H1 (cell line): ENCODE results near the gene GET3. TPM values are rescaled to one million over a fixed set of nuclear protein-coding genes. Genes with fewer than 3 reads are reported as not detected.

Source experiments
- ATF3 ChIP-seq: IDR thresholded peaks from 2 replicates; pipeline ENCODE4 v1.6.1; 2011; ENCODE audit warnings: low read depth, mild to moderate bottlenecking, low read length; ENCODE audit not compliant: insufficient read depth
- BCL11A ChIP-seq, 2 experiments: IDR thresholded peaks; one replicate each; pipeline ENCODE4 v1.6.1; 2011; ENCODE audit warnings: low read depth in 2 of 2, low read length in 2 of 2, mild to moderate bottlenecking in 2 of 2
- CHD1 ChIP-seq: IDR thresholded peaks from 2 replicates; pipeline ENCODE4 v1.6.1; 2012; ENCODE audit warnings: low read depth, low read length, improper control_type of control experiment
- CREB1 ChIP-seq: IDR thresholded peaks from 2 replicates; pipeline ENCODE4 v1.6.1; 2012; ENCODE audit warnings: inconsistent platforms
- EP300 ChIP-seq, 2 experiments: IDR thresholded peaks; 1 replicate in 1 of 2; 2 replicates in 1 of 2; pipeline ENCODE4 v1.6.1; 2011 to 2012; ENCODE audit warnings: low read depth in 2 of 2, low read length in 2 of 2, mild to moderate bottlenecking in 2 of 2, borderline replicate concordance in 1 of 2, inconsistent platforms in 1 of 2, moderate library complexity in 1 of 2
- EZH2 ChIP-seq: fragments of 200-600 bp; sonication (generic); IDR thresholded peaks from 2 replicates; pipeline ENCODE4 v1.7.1; 2012; ENCODE audit warnings: low read depth, mild to moderate bottlenecking, moderate library complexity, low read length, inconsistent platforms; ENCODE audit not compliant: severe bottlenecking
- GABPA ChIP-seq: IDR thresholded peaks from 2 replicates; pipeline ENCODE4 v1.6.1; 2011; ENCODE audit warnings: mild to moderate bottlenecking, low read length, moderate library complexity, borderline replicate concordance; ENCODE audit not compliant: insufficient read depth
- HDAC2 ChIP-seq, 2 experiments: fragments of 300-600 bp in 1 of 2; sonication (generic) in 1 of 2; IDR thresholded peaks; 2 replicates each; pipeline ENCODE4 v1.6.1; 2011 to 2012; ENCODE audit warnings: low read depth in 2 of 2, low read length in 2 of 2, mild to moderate bottlenecking in 2 of 2, moderate library complexity in 2 of 2, borderline replicate concordance in 1 of 2, inconsistent platforms in 1 of 2
- JUN ChIP-seq: IDR thresholded peaks from 2 replicates; pipeline ENCODE4 v1.6.1; 2011; ENCODE audit warnings: low read depth, mild to moderate bottlenecking, improper control_type of control experiment, low read length
- KDM4A ChIP-seq: IDR thresholded peaks from one replicate; pipeline ENCODE4 v1.7.1; 2012; ENCODE audit warnings: low read depth, mild to moderate bottlenecking, moderate library complexity, low read length, inconsistent platforms; ENCODE audit not compliant: severe bottlenecking
- NRF1 ChIP-seq: IDR thresholded peaks from 2 replicates; pipeline ENCODE4 v1.6.1; 2011; ENCODE audit warnings: mild to moderate bottlenecking, low read depth, low read length, improper control_type of control experiment
- PHF8 ChIP-seq: fragments of 200-600 bp; sonication (generic); conservative IDR thresholded peaks from 2 replicates; pipeline ENCODE4 v1.7.1; 2012; ENCODE audit warnings: low read depth, mild to moderate bottlenecking, inconsistent platforms, low read length, moderate library complexity
- POLR2AphosphoS5 ChIP-seq: IDR thresholded peaks from 2 replicates; pipeline ENCODE4 v1.6.1; 2011; ENCODE audit warnings: low read depth, low read length
- RNF2 ChIP-seq: fragments of 200-900, 300-1000 bp; sonication (generic); IDR thresholded peaks from 2 replicates; pipeline ENCODE4 v1.7.1; 2016; ENCODE audit warnings: borderline replicate concordance, low read depth, mild to moderate bottlenecking, antibody characterized with exemption, low read length; ENCODE audit not compliant: poor library complexity, severe bottlenecking; ENCODE audit errors: missing control alignments
- RXRA ChIP-seq: IDR thresholded peaks from 2 replicates; pipeline ENCODE4 v1.6.1; 2011; ENCODE audit warnings: low read depth, mild to moderate bottlenecking, low read length, moderate library complexity; ENCODE audit not compliant: insufficient read depth
- SAP30 ChIP-seq: fragments of 300-600 bp; sonication (generic); IDR thresholded peaks from 2 replicates; pipeline ENCODE4 v1.7.1; 2012; ENCODE audit warnings: low read length, moderate library complexity, mild to moderate bottlenecking, inconsistent platforms; ENCODE audit not compliant: insufficient read depth, insufficient replicate concordance
- SIRT6 ChIP-seq: IDR thresholded peaks from one replicate; pipeline ENCODE4 v1.7.1; 2012; ENCODE audit warnings: low read length, inconsistent platforms
- SP2 ChIP-seq: IDR thresholded peaks from 2 replicates; pipeline ENCODE4 v1.6.1; 2012; ENCODE audit warnings: mild to moderate bottlenecking, low read length, inconsistent platforms
- SP4 ChIP-seq: IDR thresholded peaks from 2 replicates; pipeline ENCODE4 v1.6.1; 2012; ENCODE audit warnings: low read length, inconsistent platforms
- SUZ12 ChIP-seq: fragments of 200-600 bp; sonication (generic); IDR thresholded peaks from 2 replicates; pipeline ENCODE4 v1.6.1; 2012; ENCODE audit warnings: mild to moderate bottlenecking, inconsistent platforms, low read length, moderate library complexity, mixed read lengths
- TBP ChIP-seq: IDR thresholded peaks from 2 replicates; pipeline ENCODE4 v1.6.1; 2011; ENCODE audit warnings: low read depth, low read length, improper control_type of control experiment
- TEAD4 ChIP-seq: IDR thresholded peaks from 2 replicates; pipeline ENCODE4 v1.6.1; 2012; ENCODE audit warnings: low read depth, low read length, inconsistent platforms, mixed read lengths
- polyA plus RNA-seq, 7 experiments: library from polyadenylated mRNA; depleted of rRNA in 3 of 7; stranded (reverse) in 5 of 7; unstranded in 2 of 7; fragments of >200 nt in 5 of 7; fragments of 200-250 nt in 2 of 7; gene quantifications; 1 replicate in 5 of 7; 2 replicates in 1 of 7; 4 replicates in 1 of 7; pipeline versions ENCODE4 v1.2.1 to v1.2.3, GENCODE V29; 2011 to 2013; ENCODE audit warnings: missing spikeins in 2 of 7, mixed read lengths in 2 of 7
- total RNA-seq: library from RNA; stranded (reverse); fragmentation: NEBNext Ultra II Directional; extraction: Animal tissue kit (Norgen Biotek cat#: 25700); gene quantifications from 2 replicates; pipeline ENCODE4 v1.2.1, GENCODE V29; 2021

The GET3 gene
- total and polyA plus RNA-seq, 2 of the 8 experiments (the other 6 are each of a cell fraction or from before 2014, with no cell fraction given): 105 to 297 TPM

- TF ChIP-seq SP4 (no peak; the same call in 1 of the 2 replicates), KDM4A (no peak), SP2 (no peak), ATF3 (no peak), SAP30 (no peak), EZH2 (no peak), POLR2AphosphoS5 (peak; percentile 75), EP300 (IDR thresholded peaks at IDR 0.05; ENCODE audit: borderline replicate concordance in 1 of 2, low read depth in 2 of 2, low read length in 2 of 2) (peak in 1 of 2 experiments; percentile 73; a peak in 1 of 3 replicates), HDAC2 (IDR thresholded peaks at IDR 0.05; ENCODE audit: borderline replicate concordance in 1 of 2, low read depth in 2 of 2, low read length in 2 of 2) (no peak), SUZ12 (no peak), SIRT6 (no peak), RXRA (no peak), NRF1 (peak; percentile 64), TEAD4 (peak; percentile 42; the same call in 1 of the 2 replicates), TBP (peak; percentile 60; the same call in 1 of the 2 replicates), CHD1 (no peak), RNF2 (no peak), PHF8 (0 out of 2 replicates have a peak, but pooled peaks have one; percentile 73), CREB1 (peak; percentile 89), BCL11A (IDR thresholded peaks at IDR 0.05; ENCODE audit: low read depth in 2 of 2, low read length in 2 of 2) (no peak), JUN (no peak), GABPA (no peak)
These were observed 56.2 kb downstream of the GET3 start (continued) for GRCh38 chr19:12793290-12794195.
